Lower leg skin (tissue), 4 donors: ENCODE data around the gene DHX30. TPM values are rescaled to one million over a fixed set of nuclear protein-coding genes. Genes with fewer than 3 reads are reported as not detected.

Source experiments
- DNase-seq, 2 donors: peaks; one replicate each; pipeline ENCODE4 v3.0.0-alpha.2; 2019; ENCODE audit warnings: low spot score in 2 of 2
- H3K4me3 ChIP-seq: fragments of 200-600 bp; sonication (generic); 2 replicates; pipeline ENCODE4 v1.5.1; 2017; ENCODE audit warnings: mild to moderate bottlenecking, low read depth; ENCODE audit not compliant: poor library complexity, severe bottlenecking
- POLR2A ChIP-seq, 2 donors: fragments of 450-650 bp; IDR thresholded peaks; one replicate each; pipeline ENCODE4 v1.6.1; 2016 to 2017; ENCODE audit warnings: antibody characterized with exemption in 2 of 2, mild to moderate bottlenecking in 1 of 2, moderate library complexity in 1 of 2
- WGBS, 2 donors: methylation state at CpG; one replicate each; pipeline ENCODE4 v1.1.5; 2018; 5-methylcytosine and 5-hydroxymethylcytosine counted together
- intact Hi-C: fragments of 100-400 bp; cut with DNase I; formaldehyde crosslinking; loops from one replicate; pipeline ENCODE4 v1.15.0; 2023; ENCODE audit warnings: low total_unique reads
- total RNA-seq, 4 donors: library from RNA; depleted of rRNA; stranded (reverse); fragments of >200 nt; gene quantifications; one replicate each; pipeline ENCODE4 v1.1.0, GENCODE V29; 2016
- TF ChIP-seq, protein P1 (sequence below), 3 donors: fragments of 450-650 bp; IDR thresholded peaks; one replicate each; pipeline ENCODE4 v1.5.1; 2016; ENCODE audit warnings: antibody characterized with exemption in 3 of 3, mild to moderate bottlenecking in 3 of 3, moderate library complexity in 2 of 3

The DHX30 gene
- total RNA-seq, 4 donors from 2014 or later, result 59.0 to 81.0 (median 66.7) TPM

DNA sequence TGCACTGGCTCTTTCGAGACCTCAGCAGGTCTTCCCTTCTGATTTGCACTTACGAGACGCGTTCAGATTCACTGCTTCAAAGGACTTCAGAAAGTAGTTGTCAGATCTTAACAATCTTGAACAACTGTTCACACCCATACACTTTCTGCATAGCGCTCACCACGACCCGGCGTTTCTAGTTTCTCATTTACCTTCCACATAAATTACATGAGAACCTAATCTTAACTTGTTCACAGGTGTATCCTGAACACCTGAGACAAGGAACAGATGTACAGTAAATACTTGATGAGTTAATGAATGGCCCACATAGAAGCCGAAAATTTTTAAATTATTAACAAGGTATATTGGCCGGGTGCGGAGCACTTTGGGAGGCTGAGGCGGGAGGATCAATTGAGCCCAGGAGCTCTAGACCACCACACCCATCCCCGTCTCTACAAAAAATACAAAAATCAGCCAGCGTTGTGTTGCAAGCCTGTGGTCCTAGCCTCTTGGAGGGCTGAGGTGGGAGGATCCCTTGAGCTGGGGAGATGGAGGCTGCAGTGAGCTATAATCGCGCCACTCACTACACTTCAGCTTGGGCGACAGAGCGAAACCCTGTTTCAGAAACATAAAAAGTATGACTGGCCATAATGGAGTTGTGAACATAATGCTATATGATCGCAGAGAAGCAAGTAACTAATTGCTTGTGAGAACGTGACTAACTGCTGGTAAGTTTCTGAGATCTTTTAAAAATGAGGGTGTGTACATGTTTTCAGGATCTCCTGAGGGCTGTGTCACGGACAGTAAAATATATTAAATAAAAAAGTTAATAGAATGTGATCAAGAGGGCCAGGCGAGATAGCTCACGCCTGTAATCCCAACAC lies 20.3 kb upstream of the DHX30 start:
- DNase-seq, result no peak
- peak overlapping the region; percentile 50 for H3K4me3 ChIP-seq
- intact Hi-C loops, result no loop called here
- TF ChIP-seq, protein P1, sequence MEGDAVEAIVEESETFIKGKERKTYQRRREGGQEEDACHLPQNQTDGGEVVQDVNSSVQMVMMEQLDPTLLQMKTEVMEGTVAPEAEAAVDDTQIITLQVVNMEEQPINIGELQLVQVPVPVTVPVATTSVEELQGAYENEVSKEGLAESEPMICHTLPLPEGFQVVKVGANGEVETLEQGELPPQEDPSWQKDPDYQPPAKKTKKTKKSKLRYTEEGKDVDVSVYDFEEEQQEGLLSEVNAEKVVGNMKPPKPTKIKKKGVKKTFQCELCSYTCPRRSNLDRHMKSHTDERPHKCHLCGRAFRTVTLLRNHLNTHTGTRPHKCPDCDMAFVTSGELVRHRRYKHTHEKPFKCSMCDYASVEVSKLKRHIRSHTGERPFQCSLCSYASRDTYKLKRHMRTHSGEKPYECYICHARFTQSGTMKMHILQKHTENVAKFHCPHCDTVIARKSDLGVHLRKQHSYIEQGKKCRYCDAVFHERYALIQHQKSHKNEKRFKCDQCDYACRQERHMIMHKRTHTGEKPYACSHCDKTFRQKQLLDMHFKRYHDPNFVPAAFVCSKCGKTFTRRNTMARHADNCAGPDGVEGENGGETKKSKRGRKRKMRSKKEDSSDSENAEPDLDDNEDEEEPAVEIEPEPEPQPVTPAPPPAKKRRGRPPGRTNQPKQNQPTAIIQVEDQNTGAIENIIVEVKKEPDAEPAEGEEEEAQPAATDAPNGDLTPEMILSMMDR (IDR thresholded peaks at IDR 0.05), result no peak
- no peak for TF ChIP-seq POLR2A (IDR thresholded peaks at IDR 0.05)
- 56 to 59% methylated on average over 23 of the region's 23 CpGs for WGBS, 2 donors

DNA sequence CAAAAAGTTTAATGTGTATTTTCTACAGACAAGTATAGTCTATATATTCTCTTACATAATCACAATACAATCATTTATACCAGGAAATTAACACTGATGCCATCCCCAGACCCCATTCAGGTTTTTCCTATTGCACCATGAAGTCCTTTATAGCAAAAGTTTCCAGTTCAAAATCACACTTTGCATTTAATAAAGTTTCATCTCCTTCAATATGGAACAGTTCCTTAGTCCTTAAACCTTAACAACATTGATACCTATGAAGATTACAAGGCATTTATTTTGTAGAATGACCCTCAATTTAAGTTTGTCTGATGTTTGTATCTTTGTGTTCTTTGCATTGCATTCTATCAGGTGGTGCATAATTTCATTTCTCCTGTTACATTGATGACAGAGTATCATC lies 19.3 kb upstream of the DHX30 start:
- intact Hi-C loops, result no loop called here
- no peak overlapping the region for H3K4me3 ChIP-seq
- DNase-seq, result no peak
- no peak for TF ChIP-seq POLR2A (IDR thresholded peaks at IDR 0.05)
- TF ChIP-seq, protein P1 (IDR thresholded peaks at IDR 0.05), result no peak

DNA sequence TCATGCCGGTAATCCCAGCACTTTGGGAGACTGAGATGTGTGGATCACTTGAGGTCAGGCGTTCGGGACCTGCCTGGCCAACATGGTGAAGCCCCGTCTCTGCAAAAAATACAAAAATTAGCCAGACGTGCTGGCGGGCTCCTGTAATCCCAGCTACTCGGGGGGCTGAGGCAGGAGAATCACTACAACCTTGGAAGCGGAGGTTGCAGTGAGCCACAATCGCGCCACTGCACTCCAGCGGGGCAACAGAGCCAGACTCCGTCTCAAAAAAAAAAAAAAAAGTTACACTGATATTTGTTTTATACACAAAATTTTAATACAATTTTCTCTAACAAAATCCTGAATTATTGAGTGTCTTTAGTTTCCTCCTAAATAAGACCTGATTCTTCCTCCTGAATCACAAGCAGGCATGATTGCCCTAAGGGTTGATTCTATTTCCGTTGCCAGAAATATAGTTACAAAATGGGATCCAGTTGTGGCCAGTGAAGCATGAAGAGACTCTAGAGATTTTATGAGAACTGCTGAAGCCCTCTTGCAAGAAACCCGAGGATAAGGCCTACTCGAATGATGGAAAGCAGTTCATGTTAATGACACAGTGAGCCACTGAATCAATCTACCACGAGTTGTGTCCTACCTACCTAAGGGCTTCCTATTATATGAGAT lies 11.6 kb upstream of the DHX30 start:
- 82 to 84% methylated on average over 16 of the region's 16 CpGs for whole genome bisulfite sequencing, 2 donors
- DNase-seq, result no peak
- intact Hi-C loops, result loop anchor here (5.0 to 10.0 kb wide), 2 partner anchors 269 to 367 kb away; no protein-coding TSS in a partner anchor
- TF ChIP-seq, protein P1 (IDR thresholded peaks at IDR 0.05), result no peak
- TF ChIP-seq POLR2A (IDR thresholded peaks at IDR 0.05), result no peak
- no peak overlapping the region for H3K4me3 ChIP-seq

DNA sequence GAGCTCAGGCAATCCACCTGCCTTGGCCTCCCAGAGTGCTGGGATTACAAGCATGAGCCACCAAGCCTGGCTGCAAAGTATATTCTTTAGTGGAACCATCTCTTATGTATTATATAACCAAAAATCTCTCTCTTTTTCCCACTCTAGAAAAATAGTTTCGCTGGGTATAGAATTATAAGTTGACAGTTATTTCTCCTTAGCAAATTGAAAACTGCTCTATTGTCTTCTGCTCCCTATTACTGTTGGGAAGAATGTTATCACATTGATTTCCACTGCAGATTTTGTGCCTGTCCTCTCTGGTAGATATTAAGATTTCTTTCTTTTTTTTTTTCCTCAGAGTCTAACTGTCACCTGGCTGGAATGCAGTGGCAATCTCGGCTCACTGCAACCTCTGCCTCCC lies 10.2 kb upstream of the DHX30 start:
- intact Hi-C loops, result loop anchor here (5.0 to 10.0 kb wide), 2 partner anchors 270 to 368 kb away; no protein-coding TSS in a partner anchor
- no peak overlapping the region for H3K4me3 ChIP-seq
- DNase-seq, result no peak
- 91 to 95% methylated on average over 2 of the region's 2 CpGs for WGBS, 2 donors
- TF ChIP-seq POLR2A (IDR thresholded peaks at IDR 0.05), result no peak
- TF ChIP-seq, protein P1 (IDR thresholded peaks at IDR 0.05), result no peak

DNA sequence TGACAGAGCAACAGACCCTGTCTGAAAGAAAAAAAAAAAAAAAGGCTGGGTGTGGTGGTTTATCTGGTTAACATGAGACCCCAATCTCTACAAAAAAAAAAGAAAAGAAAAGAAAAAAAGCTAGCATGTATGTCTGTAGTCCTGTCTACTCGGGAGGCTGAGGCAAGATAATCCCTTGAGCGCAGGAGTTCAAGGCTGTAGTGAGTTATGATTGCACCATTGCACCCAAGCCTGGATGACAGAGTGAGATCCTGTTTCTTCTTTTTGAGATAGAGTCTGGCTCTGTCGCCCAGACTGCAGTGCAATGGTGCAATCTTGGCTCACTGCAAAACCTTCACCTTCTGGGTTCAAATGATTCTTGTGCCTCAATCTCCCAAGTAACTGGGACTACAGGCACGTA lies 8.4 kb upstream of the DHX30 start:
- H3K4me3 ChIP-seq, result no peak overlapping the region
- intact Hi-C loops, result loop anchor here (5.0 to 10.0 kb wide), 2 partner anchors 272 to 370 kb away; no protein-coding TSS in a partner anchor
- 87 to 91% methylated on average over 4 of the region's 4 CpGs for WGBS, 2 donors
- no peak for DNase-seq
- TF ChIP-seq, protein P1 (IDR thresholded peaks at IDR 0.05), result no peak
- no peak for TF ChIP-seq POLR2A (IDR thresholded peaks at IDR 0.05)
